Subcutaneous adipose tissue (tissue), 4 donors: ENCODE data around the gene COX5A. TPM values are rescaled to one million over a fixed set of nuclear protein-coding genes. Genes with fewer than 3 reads are reported as not detected.

Experiments used
- total RNA-seq, 4 donors: library from RNA; depleted of rRNA; stranded (reverse); fragments of >200 nt; gene quantifications; one replicate each; pipeline ENCODE4 v1.1.0, GENCODE V29; 2016
- TF ChIP-seq, protein P1 (sequence below): fragments of 450-650 bp; IDR thresholded peaks from one replicate; pipeline ENCODE4 v1.5.1; 2016; ENCODE audit warnings: low read depth, mild to moderate bottlenecking, control low read depth, antibody characterized with exemption, moderate library complexity

Gene COX5A
- total RNA-seq, 4 donors from 2014 or later: 72.4 to 108 (median 97.1) TPM

GRCh38 chr15:74955017-74955416 is 17.1 kb upstream of the COX5A start:
- TF ChIP-seq, protein P1, sequence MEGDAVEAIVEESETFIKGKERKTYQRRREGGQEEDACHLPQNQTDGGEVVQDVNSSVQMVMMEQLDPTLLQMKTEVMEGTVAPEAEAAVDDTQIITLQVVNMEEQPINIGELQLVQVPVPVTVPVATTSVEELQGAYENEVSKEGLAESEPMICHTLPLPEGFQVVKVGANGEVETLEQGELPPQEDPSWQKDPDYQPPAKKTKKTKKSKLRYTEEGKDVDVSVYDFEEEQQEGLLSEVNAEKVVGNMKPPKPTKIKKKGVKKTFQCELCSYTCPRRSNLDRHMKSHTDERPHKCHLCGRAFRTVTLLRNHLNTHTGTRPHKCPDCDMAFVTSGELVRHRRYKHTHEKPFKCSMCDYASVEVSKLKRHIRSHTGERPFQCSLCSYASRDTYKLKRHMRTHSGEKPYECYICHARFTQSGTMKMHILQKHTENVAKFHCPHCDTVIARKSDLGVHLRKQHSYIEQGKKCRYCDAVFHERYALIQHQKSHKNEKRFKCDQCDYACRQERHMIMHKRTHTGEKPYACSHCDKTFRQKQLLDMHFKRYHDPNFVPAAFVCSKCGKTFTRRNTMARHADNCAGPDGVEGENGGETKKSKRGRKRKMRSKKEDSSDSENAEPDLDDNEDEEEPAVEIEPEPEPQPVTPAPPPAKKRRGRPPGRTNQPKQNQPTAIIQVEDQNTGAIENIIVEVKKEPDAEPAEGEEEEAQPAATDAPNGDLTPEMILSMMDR: no peak

DNA sequence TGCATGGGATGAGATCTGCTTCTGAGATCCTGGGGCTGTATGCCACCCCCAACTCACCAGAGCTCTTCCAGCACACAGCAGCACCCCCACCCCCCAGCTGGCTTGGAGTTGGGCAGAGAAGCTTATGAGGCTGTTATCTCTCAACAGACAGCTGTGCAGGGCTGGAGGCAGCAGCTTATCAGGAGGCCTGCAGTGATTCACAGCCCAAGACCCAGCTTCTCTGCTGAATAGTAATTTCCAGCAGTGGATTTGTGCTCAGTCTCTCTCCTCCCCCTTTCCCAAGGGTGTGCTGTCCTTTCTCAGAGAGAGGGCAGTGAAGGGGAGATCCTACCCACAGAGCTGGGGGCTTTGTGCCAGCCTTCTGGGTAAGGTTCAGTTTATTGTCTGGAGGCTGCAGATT is 16.6 kb upstream of the COX5A start:
- TF ChIP-seq, protein P1: no peak

- TF ChIP-seq, protein P1: no peak
Measured at GRCh38 chr15:74951006-74951405, 13.1 kb upstream of the COX5A start.

DNA sequence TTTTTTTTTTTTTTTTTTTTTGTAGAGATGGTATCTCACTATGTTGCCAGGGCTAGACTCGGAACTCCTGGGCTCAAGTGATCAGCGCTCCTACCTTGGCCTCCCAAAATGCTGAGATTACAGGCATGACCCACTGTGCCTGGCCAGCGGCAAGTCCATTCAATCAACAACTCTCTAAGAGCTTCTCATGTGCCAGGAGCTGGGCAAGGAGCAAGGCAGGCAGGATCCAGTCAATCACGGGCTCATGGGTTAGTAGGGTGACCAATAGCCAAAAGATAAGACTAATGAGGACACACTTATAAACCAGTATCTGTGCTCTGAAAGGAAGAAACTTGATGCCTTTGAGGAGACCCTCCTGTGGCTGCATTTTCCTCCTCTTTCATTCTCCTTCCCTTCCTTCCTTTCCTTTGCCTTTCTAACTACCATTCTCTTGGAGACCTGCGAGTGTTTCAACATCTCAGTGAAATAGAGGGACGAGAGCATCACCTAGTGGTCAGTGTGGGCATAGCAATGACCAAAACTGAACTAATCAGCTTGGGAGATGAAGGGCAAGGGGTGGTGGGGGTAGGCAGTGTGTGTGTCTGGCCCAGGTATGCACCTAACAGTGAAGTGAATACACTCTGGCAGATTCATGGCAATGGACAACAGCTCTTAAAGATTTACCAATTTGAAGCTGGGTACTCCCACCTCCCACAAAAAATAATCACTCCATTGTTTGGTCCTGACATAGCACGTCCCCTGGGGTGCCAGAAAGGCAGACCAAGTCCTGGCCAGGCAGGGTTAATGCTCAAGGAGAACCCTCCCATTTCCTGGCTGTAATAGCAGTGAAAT is 12.4 kb upstream of the COX5A start:
- TF ChIP-seq, protein P1: no peak

DNA sequence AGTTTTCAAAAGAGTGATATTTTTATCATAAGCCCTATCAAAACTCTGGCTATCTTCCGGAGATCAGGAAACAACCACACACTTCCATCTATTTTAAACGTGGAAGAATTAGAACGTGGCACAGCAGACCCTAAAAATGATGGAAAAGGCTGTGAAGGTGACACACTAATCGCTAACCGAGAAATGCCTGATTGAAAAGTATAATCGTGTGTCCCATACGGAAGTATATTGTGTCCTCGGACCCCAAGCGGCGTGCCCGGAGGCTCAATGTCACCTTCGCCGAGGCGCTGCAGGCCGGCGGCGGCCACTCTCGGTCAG is 642 bp downstream of the COX5A start:
- TF ChIP-seq, protein P1: no peak

DNA sequence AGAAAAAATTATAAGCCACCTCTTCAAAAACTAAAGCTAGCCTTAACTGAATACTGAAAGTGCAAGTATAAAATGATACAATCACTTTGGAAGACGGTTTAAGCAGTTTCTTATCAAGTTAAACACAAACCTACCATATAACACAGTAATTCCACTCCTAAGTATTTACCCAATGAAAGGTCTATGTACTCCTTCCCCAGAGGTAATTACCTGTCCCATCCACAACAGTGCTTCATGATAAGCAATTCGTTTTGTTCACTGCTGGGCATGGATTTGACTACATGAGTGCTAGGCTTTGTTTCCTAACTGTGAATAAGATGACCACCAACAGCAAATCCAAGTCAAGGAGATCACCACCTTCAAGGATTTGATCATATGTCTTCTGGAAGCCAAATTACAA is 4.3 kb downstream of the COX5A start:
- TF ChIP-seq, protein P1: no peak

GRCh38 chr15:74928771-74929198 is 9.1 kb downstream of the COX5A start:
- TF ChIP-seq, protein P1: no peak
